HepG2 (cell line): ENCODE data around the gene HSPB9. TPM values are rescaled to one million over a fixed set of nuclear protein-coding genes. Genes with fewer than 3 reads are reported as not detected.

Source experiments
- CTCF ChIP-seq: sonication (generic); formaldehyde crosslinking; IDR thresholded peaks from 2 replicates; pipeline ENCODE4 v1.5.0; 2020; ENCODE audit warnings: mild to moderate bottlenecking, missing genetic modification reagents, moderate library complexity
- FLYWCH1 ChIP-seq: sonication (generic); formaldehyde crosslinking; IDR thresholded peaks from 2 replicates; pipeline ENCODE4 v1.8.1; 2023; ENCODE audit warnings: mild to moderate bottlenecking, missing genetic modification reagents
- FUBP1 ChIP-seq: sonication (generic); formaldehyde crosslinking; IDR thresholded peaks from 2 replicates; pipeline ENCODE4 v1.5.1; 2020; ENCODE audit warnings: missing genetic modification reagents, mild to moderate bottlenecking, borderline replicate concordance
- MYC ChIP-seq: sonication (generic); formaldehyde crosslinking; IDR thresholded peaks from 2 replicates; pipeline ENCODE4 v1.9.0; 2021; ENCODE audit warnings: missing genetic modification reagents, borderline replicate concordance
- POLR2AphosphoS2 ChIP-seq: IDR thresholded peaks from 2 replicates; pipeline ENCODE4 v1.6.1; 2011; ENCODE audit warnings: low read depth, low read length, improper control_type of control experiment
- RNF2 ChIP-seq: fragments of 450-650 bp; conservative IDR thresholded peaks from 2 replicates; pipeline ENCODE4 v1.6.1; 2016; ENCODE audit warnings: low read depth
- SKIL ChIP-seq: sonication (generic); formaldehyde crosslinking; IDR thresholded peaks from 2 replicates; pipeline ENCODE4 v1.8.0; 2022; ENCODE audit warnings: missing genetic modification reagents, mild to moderate bottlenecking, moderate library complexity, borderline replicate concordance
- TAF1 ChIP-seq: sonication (generic); formaldehyde crosslinking; IDR thresholded peaks from 2 replicates; pipeline ENCODE4 v1.4.0; 2020; ENCODE audit warnings: missing genetic modification reagents
- TFE3 ChIP-seq: IDR thresholded peaks from 2 replicates; pipeline ENCODE4 v1.6.1; 2016
- TOPORS ChIP-seq: sonication (generic); formaldehyde crosslinking; IDR thresholded peaks from 2 replicates; pipeline ENCODE4 v1.8.0; 2023; ENCODE audit warnings: mild to moderate bottlenecking, missing genetic modification reagents
- ZNF567 ChIP-seq: sonication (generic); formaldehyde crosslinking; IDR thresholded peaks from 2 replicates; pipeline ENCODE4 v1.8.1; 2023; ENCODE audit warnings: mild to moderate bottlenecking, missing genetic modification reagents, borderline replicate concordance
- ZNF574 ChIP-seq: sonication (generic); formaldehyde crosslinking; IDR thresholded peaks from 2 replicates; pipeline ENCODE4 v1.4.0; 2020; ENCODE audit warnings: missing genetic modification reagents
- ZNF710 ChIP-seq: sonication (generic); formaldehyde crosslinking; IDR thresholded peaks from 2 replicates; pipeline ENCODE4 v1.5.0; 2020; ENCODE audit warnings: mild to moderate bottlenecking, missing genetic modification reagents, borderline replicate concordance
- ZNF737 ChIP-seq: sonication (generic); formaldehyde crosslinking; IDR thresholded peaks from 2 replicates; pipeline ENCODE4 v1.5.0; 2020; ENCODE audit warnings: missing genetic modification reagents, mild to moderate bottlenecking, borderline replicate concordance
- ZNF740 ChIP-seq: sonication (generic); formaldehyde crosslinking; IDR thresholded peaks from 2 replicates; pipeline ENCODE4 v1.4.0; 2020; ENCODE audit warnings: missing genetic modification reagents
- polyA plus RNA-seq, 8 experiments: library from polyadenylated mRNA; depleted of rRNA in 3 of 8; stranded (reverse) in 7 of 8; unstranded in 1 of 8; fragments of >200 nt; fragmentation: Illumina TruSeq in 4 of 8; extraction: Trizol in 4 of 8; gene quantifications; 2 replicates each; pipeline versions ENCODE4 v1.2.1 to v1.2.3, GENCODE V29; 2011 to 2016; ENCODE audit warnings: low read depth in 4 of 8, missing spikeins in 1 of 8, mixed read lengths in 1 of 8; ENCODE audit not compliant: insufficient read depth in 1 of 8
- total RNA-seq, 5 experiments: library from RNA; depleted of rRNA; stranded (reverse); fragments of >200 nt; fragmentation: Illumina TruSeq; extraction: Trizol; gene quantifications; 2 replicates each; pipeline ENCODE4 v1.2.3, GENCODE V29; 2016; ENCODE audit warnings: low read depth in 1 of 5

HSPB9 gene
- total and polyA plus RNA-seq, 2 of the 13 experiments (the other 11 are each of a cell fraction or from before 2014, with no cell fraction given) = 0.05 to 0.24 TPM

GRCh38 chr17:42112552-42113176 lies 9.9 kb upstream of the HSPB9 start, which contains the start of gene DHX58 (continued):
- TF ChIP-seq CTCF (CRISPR knock-in tag) (peak; percentile 8; the same call in 1 of the 2 replicates), POLR2AphosphoS2 (no peak), FLYWCH1 (CRISPR knock-in tag) (no peak), ZNF740 (CRISPR knock-in tag) (peak; percentile 64; the same call in 1 of the 2 replicates), TAF1 (CRISPR knock-in tag) (peak; percentile 17; the same call in 1 of the 2 replicates), MYC (CRISPR knock-in tag) (peak; percentile 35; the same call in 1 of the 2 replicates), ZNF737 (CRISPR knock-in tag) (no peak), RNF2 (no peak), ZNF710 (CRISPR knock-in tag) (0 out of 2 replicates have a peak, but pooled peaks have one; percentile 24), ZNF567 (no peak), ZNF574 (peak; percentile 20; the same call in 1 of the 2 replicates), TOPORS (CRISPR knock-in tag) (peak; percentile 36; the same call in 1 of the 2 replicates), SKIL (no peak), TFE3 (CRISPR knock-in tag) (no peak), FUBP1 (CRISPR knock-in tag) (no peak)
